Mucosa of descending colon (tissue), 3 donors: ENCODE data around the gene GALNT4. TPM values are rescaled to one million over a fixed set of nuclear protein-coding genes. Genes with fewer than 3 reads are reported as not detected.

Experiments used
- ATAC-seq: fragments of 200-7000 bp; cut with Tn5 transposase; one replicate; pipeline ENCODE4 v1.9.1; 2020; ENCODE audit warnings: mild to moderate bottlenecking, moderate library complexity
- DNase-seq, 3 donors: peaks; one replicate each; pipeline ENCODE4 v3.0.0-alpha.2; 2020
- H3K36me3 ChIP-seq: fragments of 200-600 bp; one replicate; pipeline ENCODE4 v1.8.0; 2021; ENCODE audit warnings: low read depth, mild to moderate bottlenecking
- H3K4me1 ChIP-seq: fragments of 200-600 bp; one replicate; pipeline ENCODE4 v1.8.0; 2021; ENCODE audit warnings: low read depth, mild to moderate bottlenecking
- H3K4me3 ChIP-seq: fragments of 200-600 bp; one replicate; pipeline ENCODE4 v1.8.0; 2021; ENCODE audit warnings: mild to moderate bottlenecking
- H3K9me3 ChIP-seq: fragments of 200-600 bp; one replicate; pipeline ENCODE4 v1.8.0; 2021; ENCODE audit warnings: mild to moderate bottlenecking
- intact Hi-C, 2 donors: fragments of 100-400 bp; cut with DNase I in 1 of 2; cut with micrococcal nuclease in 1 of 2; formaldehyde crosslinking; loops; one replicate each; pipeline versions ENCODE4 v1.11.0 to v1.11.1; 2022; cut with DNase I, micrococcal nuclease
- total RNA-seq, 3 donors: library from RNA; stranded (reverse); fragmentation: NEBNext Ultra II Directional in 2 of 3; extraction: Animal tissue kit (Norgen Biotek cat#: 25700) in 2 of 3; gene quantifications; one replicate each; pipeline versions ENCODE4 v1.2.1 to v1.2.4, GENCODE V29; 2021 to 2023
- TF ChIP-seq, protein P1 (sequence below): fragments of 200-600 bp; IDR thresholded peaks from one replicate; pipeline ENCODE4 v1.8.0; 2022; ENCODE audit warnings: antibody characterized with exemption, mild to moderate bottlenecking
- donor health status: DM: no; HTN: no; CAD: no; lungs with moderate emphysema.
- donor health status: DM: no; HTN: no; CAD: no.
- donor health status: DM: no; HTN: yes; CAD: no.

GALNT4 gene
- total RNA-seq, 3 donors from 2014 or later, result 19.3 to 49.6 (median 41.9) TPM

DNA sequence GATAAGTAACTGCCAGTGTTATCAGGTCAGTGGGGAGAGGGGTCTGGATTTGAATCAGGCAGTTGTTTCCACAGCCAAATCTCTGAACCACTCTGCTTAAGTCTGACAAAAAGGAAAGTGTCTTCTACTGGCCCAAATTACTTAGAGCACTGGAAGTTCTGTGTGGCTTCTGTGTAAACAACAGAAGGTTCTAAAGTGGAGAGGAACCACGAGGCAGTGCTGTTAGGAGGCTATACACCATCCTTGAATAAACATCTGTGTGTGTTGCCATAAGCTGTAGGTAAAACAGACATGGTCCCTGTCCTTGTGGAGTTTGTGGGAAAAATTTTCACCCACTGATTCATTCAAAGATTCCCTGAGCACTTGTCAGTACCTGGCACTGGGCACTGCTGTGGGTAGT is 50.0 kb downstream of the GALNT4 start:
- intact Hi-C loops, result loop anchor here in 1 of 2 donors (10.0 kb wide), 1 partner anchor 50 kb away; the partner anchor contains the start of genes GALNT4 and POC1B
- TF ChIP-seq, protein P1, sequence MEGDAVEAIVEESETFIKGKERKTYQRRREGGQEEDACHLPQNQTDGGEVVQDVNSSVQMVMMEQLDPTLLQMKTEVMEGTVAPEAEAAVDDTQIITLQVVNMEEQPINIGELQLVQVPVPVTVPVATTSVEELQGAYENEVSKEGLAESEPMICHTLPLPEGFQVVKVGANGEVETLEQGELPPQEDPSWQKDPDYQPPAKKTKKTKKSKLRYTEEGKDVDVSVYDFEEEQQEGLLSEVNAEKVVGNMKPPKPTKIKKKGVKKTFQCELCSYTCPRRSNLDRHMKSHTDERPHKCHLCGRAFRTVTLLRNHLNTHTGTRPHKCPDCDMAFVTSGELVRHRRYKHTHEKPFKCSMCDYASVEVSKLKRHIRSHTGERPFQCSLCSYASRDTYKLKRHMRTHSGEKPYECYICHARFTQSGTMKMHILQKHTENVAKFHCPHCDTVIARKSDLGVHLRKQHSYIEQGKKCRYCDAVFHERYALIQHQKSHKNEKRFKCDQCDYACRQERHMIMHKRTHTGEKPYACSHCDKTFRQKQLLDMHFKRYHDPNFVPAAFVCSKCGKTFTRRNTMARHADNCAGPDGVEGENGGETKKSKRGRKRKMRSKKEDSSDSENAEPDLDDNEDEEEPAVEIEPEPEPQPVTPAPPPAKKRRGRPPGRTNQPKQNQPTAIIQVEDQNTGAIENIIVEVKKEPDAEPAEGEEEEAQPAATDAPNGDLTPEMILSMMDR, result no peak

More for the DNA sequence above, 50.0 kb downstream of the GALNT4 start:
- Histone ChIP-seq H3K36me3 (no peaks in the 10 kb centered on the region), H3K4me1 (peaks cover 4% of the 10 kb centered on the region), H3K9me3 (no peaks in the 10 kb centered on the region), H3K4me3 (no peak overlapping the region)
- ATAC-seq (no peak), DNase-seq (no peak)

Other genes with a start within 250 kb of the GALNT4 start
- 10 to 100 TPM; 56.6 to 82.1 (median 65.0) TPM for gene DUSP6, start 172.3 kb downstream of the GALNT4 start, total RNA-seq
- 10 to 100 TPM; 20.3 to 24.5 (median 24.1) TPM for gene POC1B, start 1.3 kb upstream of the GALNT4 start, total RNA-seq
- gene ATP2B1, start 184.0 kb upstream of the GALNT4 start, total RNA-seq, result 10 to 100 TPM; 48.4 to 83.2 (median 60.2) TPM